ENCODE measurements around the gene MCF2L.

DNA sequence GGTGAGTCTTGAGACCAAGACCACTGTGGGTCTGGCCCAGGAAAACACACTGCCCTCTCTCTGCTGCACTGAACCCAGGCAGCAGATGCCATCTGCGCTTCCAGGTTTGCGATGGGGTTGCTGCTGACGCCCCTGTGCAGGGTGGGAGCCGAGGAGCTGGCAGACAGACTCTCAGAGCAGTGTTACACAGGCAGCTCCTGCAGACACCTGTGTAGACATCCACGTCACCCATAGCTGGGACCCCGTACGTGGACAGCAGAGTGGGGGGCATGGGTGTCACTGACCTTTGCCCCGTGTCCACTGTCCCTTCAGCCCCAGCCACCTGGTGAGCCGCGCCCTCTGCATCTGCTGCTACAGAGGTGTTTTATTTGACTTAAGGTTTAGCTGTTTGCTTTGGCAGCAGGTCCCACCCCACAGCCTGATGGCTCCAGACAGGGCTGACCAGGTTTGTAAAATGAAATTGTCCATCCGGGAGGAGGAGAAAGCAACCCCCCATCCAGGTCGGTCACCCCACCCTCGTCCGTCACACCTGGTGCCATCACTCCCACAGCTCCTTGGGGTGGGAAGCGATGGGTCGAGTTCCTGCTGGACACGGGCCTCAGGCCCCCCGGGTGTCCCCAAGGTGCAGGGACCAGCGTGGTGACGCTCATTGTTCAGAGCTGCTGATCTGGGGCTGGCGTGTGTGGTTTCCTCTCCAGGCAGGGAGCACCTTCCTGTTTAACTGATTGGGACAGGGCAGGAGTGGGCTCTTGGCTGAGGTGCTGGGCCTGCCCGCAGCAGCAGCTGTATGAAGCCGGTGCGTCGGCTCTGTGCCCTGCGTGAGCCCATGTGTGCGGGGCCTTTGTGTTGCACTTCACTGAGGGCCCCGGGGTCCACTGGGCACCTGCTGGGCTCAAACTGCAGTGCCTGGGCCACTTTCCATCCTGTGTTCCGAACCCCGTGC is 28.4 kb downstream of the MCF2L start:
- TF ChIP-seq CTCF (conservative IDR thresholded peaks at IDR 0.05; ENCODE audit: low read depth, low read length) (no peak), EZH2 (IDR thresholded peaks at IDR 0.05; ENCODE audit: borderline replicate concordance, low read depth, low read length, poor library complexity, severe bottlenecking) (no peak)
